Measurements from ENCODE around the gene SPG7.

Gene SPG7

GRCh38 chr16:89473136-89473712 is 35.0 kb upstream of the SPG7 start:
- DNase-seq (ENCODE audit: insufficient read length, low spot score) (no peak), FAIRE-seq (no peak)
- TF ChIP-seq TAF1 (IDR thresholded peaks at IDR 0.05; ENCODE audit: low read depth, low read length) (no peak), PAX5 (IDR thresholded peaks at IDR 0.05; ENCODE audit: insufficient read depth, low read length, severe bottlenecking) (no peak), POLR2AphosphoS5 (IDR thresholded peaks at IDR 0.05; ENCODE audit: low read depth, low read length) (no peak), SPI1 (IDR thresholded peaks at IDR 0.05; ENCODE audit: low read depth, low read length) (no peak), POU2F2 (IDR thresholded peaks at IDR 0.05; ENCODE audit: low read depth, low read length) (no peak), POLR2A (IDR thresholded peaks at IDR 0.05; ENCODE audit: low read depth, low read length) (no peak)

GRCh38 chr16:89473791-89474414 is 34.3 kb upstream of the SPG7 start:
- FAIRE-seq (no peak), DNase-seq (ENCODE audit: insufficient read length, low spot score) (no peak)
- TF ChIP-seq TAF1 (IDR thresholded peaks at IDR 0.05; ENCODE audit: low read depth, low read length) (no peak), POU2F2 (IDR thresholded peaks at IDR 0.05; ENCODE audit: low read depth, low read length) (no peak), POLR2A (IDR thresholded peaks at IDR 0.05; ENCODE audit: low read depth, low read length) (no peak), PAX5 (IDR thresholded peaks at IDR 0.05; ENCODE audit: insufficient read depth, low read length, severe bottlenecking) (no peak), POLR2AphosphoS5 (IDR thresholded peaks at IDR 0.05; ENCODE audit: low read depth, low read length) (no peak), SPI1 (IDR thresholded peaks at IDR 0.05; ENCODE audit: low read depth, low read length) (no peak)

- TF ChIP-seq POLR2AphosphoS5 (IDR thresholded peaks at IDR 0.05; ENCODE audit: low read depth, low read length) (no peak), TAF1 (IDR thresholded peaks at IDR 0.05; ENCODE audit: low read depth, low read length) (no peak), POU2F2 (IDR thresholded peaks at IDR 0.05; ENCODE audit: low read depth, low read length) (no peak), POLR2A (IDR thresholded peaks at IDR 0.05; ENCODE audit: low read depth, low read length) (no peak), SPI1 (IDR thresholded peaks at IDR 0.05; ENCODE audit: low read depth, low read length) (no peak), PAX5 (IDR thresholded peaks at IDR 0.05; ENCODE audit: insufficient read depth, low read length, severe bottlenecking) (no peak)
- DNase-seq (ENCODE audit: insufficient read length, low spot score) (no peak), FAIRE-seq (no peak)
Observed at GRCh38 chr16:89475144-89475543, 33.1 kb upstream of the SPG7 start.

- no peak for DNase-seq (ENCODE audit: insufficient read length, low spot score)
- TF ChIP-seq TAF1 (IDR thresholded peaks at IDR 0.05; ENCODE audit: low read depth, low read length) (no peak), POLR2AphosphoS5 (IDR thresholded peaks at IDR 0.05; ENCODE audit: low read depth, low read length) (peak; percentile 40; the same call in 1 of the 2 replicates)
- FAIRE-seq: no peak
Observed at GRCh38 chr16:89476379-89476778, 31.8 kb upstream of the SPG7 start.

GRCh38 chr16:89476811-89477261 is 31.4 kb upstream of the SPG7 start:
- no peak for TF ChIP-seq PAX5 (IDR thresholded peaks at IDR 0.05; ENCODE audit: insufficient read depth, low read length, severe bottlenecking)
- TF ChIP-seq POU2F2 (IDR thresholded peaks at IDR 0.05; ENCODE audit: low read depth, low read length): no peak
- peak; percentile 95 for TF ChIP-seq SPI1 (IDR thresholded peaks at IDR 0.05; ENCODE audit: low read depth, low read length)
- no peak for TF ChIP-seq POLR2A (IDR thresholded peaks at IDR 0.05; ENCODE audit: low read depth, low read length)
- TF ChIP-seq TAF1 (IDR thresholded peaks at IDR 0.05; ENCODE audit: low read depth, low read length): no peak
- DNase-seq (ENCODE audit: insufficient read length, low spot score) (peak; percentile 48), FAIRE-seq (peak; percentile 84)

- no peak for TF ChIP-seq POLR2A (IDR thresholded peaks at IDR 0.05; ENCODE audit: low read depth, low read length)
- FAIRE-seq: no peak
- no peak for DNase-seq (ENCODE audit: insufficient read length, low spot score)
Observed at GRCh38 chr16:89478576-89479221, 29.5 kb upstream of the SPG7 start.

GRCh38 chr16:89481356-89481955 is 26.7 kb upstream of the SPG7 start:
- DNase-seq (ENCODE audit: insufficient read length, low spot score) (no peak), FAIRE-seq (no peak)

GRCh38 chr16:89482150-89482816 is 25.9 kb upstream of the SPG7 start:
- TF ChIP-seq POU2F2 (IDR thresholded peaks at IDR 0.05; ENCODE audit: low read depth, low read length): no peak
- peak; percentile 52; the same call in 1 of the 2 replicates for TF ChIP-seq SPI1 (IDR thresholded peaks at IDR 0.05; ENCODE audit: low read depth, low read length)
- no peak for TF ChIP-seq POLR2AphosphoS5 (IDR thresholded peaks at IDR 0.05; ENCODE audit: low read depth, low read length)
- DNase-seq (ENCODE audit: insufficient read length, low spot score): no peak
- FAIRE-seq: peak; percentile 35

More at GRCh38 chr16:89481356-89481955, 26.7 kb upstream of the SPG7 start:
- no peak for TF ChIP-seq TAF1 (IDR thresholded peaks at IDR 0.05; ENCODE audit: low read depth, low read length)
- no peak for TF ChIP-seq POU2F2 (IDR thresholded peaks at IDR 0.05; ENCODE audit: low read depth, low read length)
- TF ChIP-seq SPI1 (IDR thresholded peaks at IDR 0.05; ENCODE audit: low read depth, low read length): no peak
- TF ChIP-seq POLR2AphosphoS5 (IDR thresholded peaks at IDR 0.05; ENCODE audit: low read depth, low read length): no peak
- TF ChIP-seq PAX5 (IDR thresholded peaks at IDR 0.05; ENCODE audit: insufficient read depth, low read length, severe bottlenecking): no peak
- no peak for TF ChIP-seq POLR2A (IDR thresholded peaks at IDR 0.05; ENCODE audit: low read depth, low read length)

GRCh38 chr16:89482817-89483205 is 25.4 kb upstream of the SPG7 start:
- DNase-seq (ENCODE audit: insufficient read length, low spot score) (no peak), FAIRE-seq (no peak)
- TF ChIP-seq SPI1 (IDR thresholded peaks at IDR 0.05; ENCODE audit: low read depth, low read length) (no peak), PAX5 (IDR thresholded peaks at IDR 0.05; ENCODE audit: insufficient read depth, low read length, severe bottlenecking) (no peak), POLR2A (IDR thresholded peaks at IDR 0.05; ENCODE audit: low read depth, low read length) (no peak), TAF1 (IDR thresholded peaks at IDR 0.05; ENCODE audit: low read depth, low read length) (no peak), POLR2AphosphoS5 (IDR thresholded peaks at IDR 0.05; ENCODE audit: low read depth, low read length) (no peak), POU2F2 (IDR thresholded peaks at IDR 0.05; ENCODE audit: low read depth, low read length) (no peak)
